Measurements from ENCODE around the gene AKAP8.

Gene AKAP8

GRCh38 chr19:15426485-15427349 lies 47.1 kb upstream of the AKAP8 start:
- WGBS, result 89% methylated on average over 16 of the region's 16 CpGs

GRCh38 chr19:15425321-15425950 lies 45.8 kb upstream of the AKAP8 start:
- no peak overlapping the region for H3K27ac ChIP-seq (ENCODE audit: low read length, poor library complexity, severe bottlenecking)
- H4K8ac ChIP-seq (ENCODE audit: low read length), result no peak overlapping the region
- no peaks in the 10 kb centered on the region for H3K27me3 ChIP-seq (ENCODE audit: control insufficient read depth in 1 of 2, insufficient read depth in 1 of 2, low read length in 2 of 2)

More at GRCh38 chr19:15426485-15427349, 47.1 kb upstream of the AKAP8 start:
- H3K4me1 ChIP-seq (ENCODE audit: control insufficient read depth, insufficient read depth, low read depth, low read length), result peaks cover 19% of the 10 kb centered on the region
- H3K14ac ChIP-seq (ENCODE audit: low read length in 2 of 2), result no peak overlapping the region
- no peak overlapping the region for H3K27ac ChIP-seq (ENCODE audit: low read length, poor library complexity, severe bottlenecking)
- no peak overlapping the region for H2BK5ac ChIP-seq (ENCODE audit: low read depth, low read length, poor library complexity, severe bottlenecking)
- H2BK120ac ChIP-seq (ENCODE audit: low read depth, low read length), result no peak overlapping the region
- H3K4me2 ChIP-seq (ENCODE audit: low read length, poor library complexity, severe bottlenecking), result no peak overlapping the region
- no peak overlapping the region for H2BK12ac ChIP-seq (ENCODE audit: low read length in 2 of 2)
- H3K9me3 ChIP-seq (ENCODE audit: control insufficient read depth, low read length), result peaks cover 8% of the 10 kb centered on the region
- H4K91ac ChIP-seq (ENCODE audit: low read length), result no peak overlapping the region
- H3K79me1 ChIP-seq (replicated peaks; ENCODE audit: low read length, poor library complexity, severe bottlenecking), result peaks cover 57% of the 10 kb centered on the region
- H3K23ac ChIP-seq (ENCODE audit: low read length in 2 of 2), result no peak overlapping the region
- H3K27me3 ChIP-seq (ENCODE audit: control insufficient read depth in 1 of 2, insufficient read depth in 1 of 2, low read length in 2 of 2), result no peaks in the 10 kb centered on the region
- H2BK15ac ChIP-seq (ENCODE audit: low read depth, poor library complexity, severe bottlenecking), result no peak overlapping the region
- peaks cover 64 to 90% of the 10 kb centered on the region in 2 experiments for H3K36me3 ChIP-seq (ENCODE audit: control insufficient read depth in 1 of 2, insufficient read depth in 2 of 2, low read depth in 1 of 2, low read length in 2 of 2)
- no peak overlapping the region for H3K4me3 ChIP-seq (ENCODE audit: insufficient read depth in 1 of 2, low read depth in 1 of 2, low read length in 2 of 2)
- H3K18ac ChIP-seq (ENCODE audit: low read depth in 1 of 2, low read length in 2 of 2), result no peak overlapping the region
- H2AFZ ChIP-seq (ENCODE audit: low read depth, low read length), result no peak overlapping the region
- no peak overlapping the region for H3K9ac ChIP-seq (ENCODE audit: low read length)
- no peak for DNase-seq
- no peak overlapping the region for H2AK5ac ChIP-seq (ENCODE audit: low read length, severe bottlenecking)
- H3K4ac ChIP-seq (ENCODE audit: low read depth in 1 of 2, low read length in 2 of 2), result no peak overlapping the region
- H4K8ac ChIP-seq (ENCODE audit: low read length), result no peak overlapping the region

GRCh38 chr19:15424692-15425272 lies 45.2 kb upstream of the AKAP8 start:
- Histone ChIP-seq H4K8ac (ENCODE audit: low read length) (no peak overlapping the region), H2BK5ac (ENCODE audit: low read depth, low read length, poor library complexity, severe bottlenecking) (no peak overlapping the region), H3K27me3 (ENCODE audit: control insufficient read depth in 1 of 2, insufficient read depth in 1 of 2, low read length in 2 of 2) (no peaks in the 10 kb centered on the region), H2BK12ac (ENCODE audit: low read length in 2 of 2) (no peak overlapping the region), H3K4me3 (ENCODE audit: insufficient read depth in 1 of 2, low read depth in 1 of 2, low read length in 2 of 2) (no peak overlapping the region), H3K14ac (ENCODE audit: low read length in 2 of 2) (no peak overlapping the region), H2BK120ac (ENCODE audit: low read depth, low read length) (no peak overlapping the region), H3K36me3 (ENCODE audit: control insufficient read depth in 1 of 2, insufficient read depth in 2 of 2, low read depth in 1 of 2, low read length in 2 of 2) (peaks cover 69 to 90% of the 10 kb centered on the region in 2 experiments), H2BK15ac (ENCODE audit: low read depth, poor library complexity, severe bottlenecking) (no peak overlapping the region), H2AFZ (ENCODE audit: low read depth, low read length) (no peak overlapping the region), H3K27ac (ENCODE audit: low read length, poor library complexity, severe bottlenecking) (no peak overlapping the region), H3K4me1 (ENCODE audit: control insufficient read depth, insufficient read depth, low read depth, low read length) (peaks cover under 1% of the 10 kb centered on the region), H2AK5ac (ENCODE audit: low read length, severe bottlenecking) (no peak overlapping the region), H4K91ac (ENCODE audit: low read length) (no peak overlapping the region), H3K18ac (ENCODE audit: low read depth in 1 of 2, low read length in 2 of 2) (no peak overlapping the region), H3K4me2 (ENCODE audit: low read length, poor library complexity, severe bottlenecking) (no peak overlapping the region), H3K4ac (ENCODE audit: low read depth in 1 of 2, low read length in 2 of 2) (no peak overlapping the region), H3K79me1 (replicated peaks; ENCODE audit: low read length, poor library complexity, severe bottlenecking) (peaks cover 57% of the 10 kb centered on the region), H3K23ac (ENCODE audit: low read length in 2 of 2) (no peak overlapping the region), H3K9ac (ENCODE audit: low read length) (no peak overlapping the region), H3K9me3 (ENCODE audit: control insufficient read depth, low read length) (peaks cover 8% of the 10 kb centered on the region)
- 99% methylated on average over 38 of the region's 38 CpGs for WGBS
- DNase-seq, result no peak

More at GRCh38 chr19:15425321-15425950, 45.8 kb upstream of the AKAP8 start:
- Histone ChIP-seq H3K23ac (ENCODE audit: low read length in 2 of 2) (no peak overlapping the region), H3K4me1 (ENCODE audit: control insufficient read depth, insufficient read depth, low read depth, low read length) (peaks cover 6% of the 10 kb centered on the region), H3K4ac (ENCODE audit: low read depth in 1 of 2, low read length in 2 of 2) (no peak overlapping the region), H2BK120ac (ENCODE audit: low read depth, low read length) (no peak overlapping the region), H2AK5ac (ENCODE audit: low read length, severe bottlenecking) (no peak overlapping the region), H3K18ac (ENCODE audit: low read depth in 1 of 2, low read length in 2 of 2) (no peak overlapping the region), H2BK15ac (ENCODE audit: low read depth, poor library complexity, severe bottlenecking) (no peak overlapping the region), H4K91ac (ENCODE audit: low read length) (no peak overlapping the region), H3K4me2 (ENCODE audit: low read length, poor library complexity, severe bottlenecking) (no peak overlapping the region), H2BK5ac (ENCODE audit: low read depth, low read length, poor library complexity, severe bottlenecking) (no peak overlapping the region), H3K79me1 (replicated peaks; ENCODE audit: low read length, poor library complexity, severe bottlenecking) (peaks cover 57% of the 10 kb centered on the region), H3K9me3 (ENCODE audit: control insufficient read depth, low read length) (peaks cover 8% of the 10 kb centered on the region), H3K14ac (ENCODE audit: low read length in 2 of 2) (no peak overlapping the region), H3K36me3 (ENCODE audit: control insufficient read depth in 1 of 2, insufficient read depth in 2 of 2, low read depth in 1 of 2, low read length in 2 of 2) (peaks cover 66 to 94% of the 10 kb centered on the region in 2 experiments), H2AFZ (ENCODE audit: low read depth, low read length) (no peak overlapping the region), H2BK12ac (ENCODE audit: low read length in 2 of 2) (no peak overlapping the region), H3K4me3 (ENCODE audit: insufficient read depth in 1 of 2, low read depth in 1 of 2, low read length in 2 of 2) (peak overlapping the region in 1 of 2 experiments; percentile 20), H3K9ac (ENCODE audit: low read length) (no peak overlapping the region)
- 97% methylated on average over 20 of the region's 36 CpGs for WGBS
- no peak for DNase-seq

- Histone ChIP-seq H3K4me1 (ENCODE audit: control insufficient read depth, insufficient read depth, low read depth, low read length) (no peaks in the 10 kb centered on the region), H3K36me3 (ENCODE audit: control insufficient read depth in 1 of 2, insufficient read depth in 2 of 2, low read depth in 1 of 2, low read length in 2 of 2) (peaks cover 68 to 84% of the 10 kb centered on the region in 2 experiments), H4K8ac (ENCODE audit: low read length) (no peak overlapping the region), H2BK120ac (ENCODE audit: low read depth, low read length) (no peak overlapping the region), H3K14ac (ENCODE audit: low read length in 2 of 2) (no peak overlapping the region), H2AFZ (ENCODE audit: low read depth, low read length) (no peak overlapping the region), H3K9ac (ENCODE audit: low read length) (no peak overlapping the region), H3K4ac (ENCODE audit: low read depth in 1 of 2, low read length in 2 of 2) (no peak overlapping the region), H3K27ac (ENCODE audit: low read length, poor library complexity, severe bottlenecking) (no peak overlapping the region), H2BK15ac (ENCODE audit: low read depth, poor library complexity, severe bottlenecking) (no peak overlapping the region), H4K91ac (ENCODE audit: low read length) (no peak overlapping the region), H3K23ac (ENCODE audit: low read length in 2 of 2) (no peak overlapping the region), H2AK5ac (ENCODE audit: low read length, severe bottlenecking) (no peak overlapping the region), H3K4me2 (ENCODE audit: low read length, poor library complexity, severe bottlenecking) (no peak overlapping the region), H3K9me3 (ENCODE audit: control insufficient read depth, low read length) (peaks cover 8% of the 10 kb centered on the region), H3K79me1 (replicated peaks; ENCODE audit: low read length, poor library complexity, severe bottlenecking) (peaks cover 57% of the 10 kb centered on the region), H3K18ac (ENCODE audit: low read depth in 1 of 2, low read length in 2 of 2) (no peak overlapping the region), H3K27me3 (ENCODE audit: control insufficient read depth in 1 of 2, insufficient read depth in 1 of 2, low read length in 2 of 2) (no peaks in the 10 kb centered on the region), H2BK12ac (ENCODE audit: low read length in 2 of 2) (no peak overlapping the region), H3K4me3 (ENCODE audit: insufficient read depth in 1 of 2, low read depth in 1 of 2, low read length in 2 of 2) (no peak overlapping the region), H2BK5ac (ENCODE audit: low read depth, low read length, poor library complexity, severe bottlenecking) (no peak overlapping the region)
- no peak for DNase-seq
- WGBS, result over 99% methylated on average over 13 of the region's 13 CpGs
These were observed 44.5 kb upstream of the AKAP8 start for GRCh38 chr19:15424121-15424520.
